Hepatocyte (in vitro differentiated cells): ENCODE data around the gene ADORA2A. TPM values are rescaled to one million over a fixed set of nuclear protein-coding genes. Genes with fewer than 3 reads are reported as not detected.

ENCODE experiments used
- DNase-seq: peaks from one replicate; pipeline ENCODE4 v3.0.0-alpha.2; 2016; ENCODE audit warnings: low spot score
- H2AFZ ChIP-seq: fragments of 200-600 bp; sonication (generic); 2 replicates; pipeline ENCODE4 v1.6.0; 2016; ENCODE audit warnings: antibody characterized with exemption, mild to moderate bottlenecking
- H3K27ac ChIP-seq: fragments of 200-600 bp; sonication (generic); 2 replicates; pipeline ENCODE4 v1.5.1; 2016; ENCODE audit warnings: mild to moderate bottlenecking
- H3K27me3 ChIP-seq: fragments of 200-600 bp; sonication (generic); 2 replicates; pipeline ENCODE4 v1.6.1; 2016
- H3K36me3 ChIP-seq: fragments of 200-600 bp; sonication (generic); replicated peaks from 2 replicates; pipeline ENCODE4 v1.5.1; 2016; ENCODE audit warnings: low read depth; ENCODE audit not compliant: insufficient read depth
- H3K4me1 ChIP-seq: fragments of 200-600 bp; sonication (generic); 2 replicates; pipeline ENCODE4 v1.5.1; 2016; ENCODE audit warnings: mild to moderate bottlenecking, moderate library complexity; ENCODE audit not compliant: insufficient read depth
- H3K4me2 ChIP-seq: fragments of 200-600 bp; sonication (generic); 2 replicates; pipeline ENCODE4 v1.6.0; 2016
- H3K4me3 ChIP-seq: fragments of 200-600 bp; sonication (generic); 2 replicates; pipeline ENCODE4 v1.5.1; 2016; ENCODE audit warnings: mild to moderate bottlenecking
- H3K79me2 ChIP-seq: fragments of 200-600 bp; sonication (generic); 2 replicates; pipeline ENCODE4 v1.6.0; 2017; ENCODE audit warnings: mild to moderate bottlenecking
- H3K9me2 ChIP-seq: fragments of 200-600 bp; sonication (generic); replicated peaks from 2 replicates; pipeline ENCODE4 v1.6.0; 2017; ENCODE audit warnings: mild to moderate bottlenecking; ENCODE audit not compliant: insufficient read depth
- H3K9me3 ChIP-seq: fragments of 200-600 bp; sonication (generic); 2 replicates; pipeline ENCODE4 v1.5.1; 2016; ENCODE audit warnings: low read depth, mild to moderate bottlenecking
- H4K20me1 ChIP-seq: fragments of 200-600 bp; sonication (generic); 2 replicates; pipeline ENCODE4 v1.6.0; 2016; ENCODE audit warnings: mild to moderate bottlenecking; ENCODE audit not compliant: insufficient read depth, poor library complexity, severe bottlenecking
- EZH2 ChIP-seq: fragments of 200-600 bp; sonication (generic); IDR thresholded peaks from 2 replicates; pipeline ENCODE4 v1.6.1; 2016; ENCODE audit warnings: antibody characterized with exemption, mild to moderate bottlenecking, borderline replicate concordance
- EZH2phosphoT487 ChIP-seq: fragments of 200-600 bp; sonication (generic); IDR thresholded peaks from one replicate; pipeline ENCODE4 v1.6.1; 2018; ENCODE audit warnings: antibody characterized with exemption, mild to moderate bottlenecking, low read depth, moderate library complexity; ENCODE audit not compliant: unreplicated experiment, severe bottlenecking
- WGBS: methylation state at CpG from one replicate; pipeline ENCODE4 v1.1.6; 2016; ENCODE audit warnings: low lambda C conversion rate; ENCODE audit errors: missing lambda C conversion rate; 5-methylcytosine and 5-hydroxymethylcytosine counted together
- polyA plus RNA-seq: library from polyadenylated mRNA; unstranded; fragments of >200 nt; fragmentation: Nextera tagmentation; extraction: Ambion mirVana; gene quantifications from 2 replicates; pipeline ENCODE4 v1.2.1, GENCODE V29; 2016
- total RNA-seq: library from RNA; depleted of rRNA; stranded (reverse); fragments of >200 nt; gene quantifications from 2 replicates; pipeline ENCODE4 v1.2.3, GENCODE V29; 2014
- TF ChIP-seq, protein P1 (sequence below): fragments of 200-600 bp; sonication (generic); IDR thresholded peaks from 2 replicates; pipeline ENCODE4 v1.5.1; 2016; ENCODE audit warnings: antibody characterized with exemption, mild to moderate bottlenecking; ENCODE audit not compliant: poor library complexity

The ADORA2A gene
- total and polyA plus RNA-seq, 2 experiments from 2014 or later: 1.2 to 3.3 TPM

DNA sequence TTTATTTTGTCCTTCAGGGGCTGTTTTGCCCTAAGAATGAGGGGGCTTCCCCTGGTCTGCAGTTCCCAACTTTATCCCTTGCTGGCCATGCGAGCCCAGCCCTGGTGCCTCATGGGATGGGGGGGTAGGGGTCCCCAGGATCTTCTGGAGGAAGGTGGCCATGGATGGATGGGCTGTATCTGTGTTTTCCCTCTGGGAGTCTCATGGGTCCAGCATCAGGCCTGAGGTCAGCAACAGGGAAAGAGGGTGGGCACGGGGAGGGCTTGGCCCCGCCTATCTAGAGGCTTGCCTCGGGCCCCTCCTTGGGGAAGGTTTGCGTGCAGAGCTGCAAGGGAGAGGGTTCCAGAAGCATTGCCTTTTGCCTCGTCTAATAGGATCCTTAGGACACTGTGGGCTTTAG, 10.8 kb upstream of the ADORA2A start:
- no peaks in the 10 kb centered on the region for H3K9me2 ChIP-seq
- TF ChIP-seq, protein P1, sequence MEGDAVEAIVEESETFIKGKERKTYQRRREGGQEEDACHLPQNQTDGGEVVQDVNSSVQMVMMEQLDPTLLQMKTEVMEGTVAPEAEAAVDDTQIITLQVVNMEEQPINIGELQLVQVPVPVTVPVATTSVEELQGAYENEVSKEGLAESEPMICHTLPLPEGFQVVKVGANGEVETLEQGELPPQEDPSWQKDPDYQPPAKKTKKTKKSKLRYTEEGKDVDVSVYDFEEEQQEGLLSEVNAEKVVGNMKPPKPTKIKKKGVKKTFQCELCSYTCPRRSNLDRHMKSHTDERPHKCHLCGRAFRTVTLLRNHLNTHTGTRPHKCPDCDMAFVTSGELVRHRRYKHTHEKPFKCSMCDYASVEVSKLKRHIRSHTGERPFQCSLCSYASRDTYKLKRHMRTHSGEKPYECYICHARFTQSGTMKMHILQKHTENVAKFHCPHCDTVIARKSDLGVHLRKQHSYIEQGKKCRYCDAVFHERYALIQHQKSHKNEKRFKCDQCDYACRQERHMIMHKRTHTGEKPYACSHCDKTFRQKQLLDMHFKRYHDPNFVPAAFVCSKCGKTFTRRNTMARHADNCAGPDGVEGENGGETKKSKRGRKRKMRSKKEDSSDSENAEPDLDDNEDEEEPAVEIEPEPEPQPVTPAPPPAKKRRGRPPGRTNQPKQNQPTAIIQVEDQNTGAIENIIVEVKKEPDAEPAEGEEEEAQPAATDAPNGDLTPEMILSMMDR: no peak
- TF ChIP-seq EZH2phosphoT487: no peak
- TF ChIP-seq EZH2: no peak
- H3K27ac ChIP-seq: no peak overlapping the region
- no peaks in the 10 kb centered on the region for H3K79me2 ChIP-seq
- DNase-seq: no peak
- no peaks in the 10 kb centered on the region for H3K9me3 ChIP-seq
- 90% methylated on average over 6 of the region's 6 CpGs for WGBS
- no peaks in the 10 kb centered on the region for H3K36me3 ChIP-seq
- no peaks in the 10 kb centered on the region for H4K20me1 ChIP-seq
- H3K4me3 ChIP-seq: no peak overlapping the region
- H3K27me3 ChIP-seq: no peaks in the 10 kb centered on the region
- H3K4me2 ChIP-seq: no peak overlapping the region
- H2AFZ ChIP-seq: no peak overlapping the region
- no peaks in the 10 kb centered on the region for H3K4me1 ChIP-seq

- H3K27me3 ChIP-seq: no peaks in the 10 kb centered on the region
- H3K9me2 ChIP-seq: no peaks in the 10 kb centered on the region
- H3K4me3 ChIP-seq: no peak overlapping the region
- DNase-seq: no peak
- H4K20me1 ChIP-seq: no peaks in the 10 kb centered on the region
- WGBS: 94% methylated on average over 7 of the region's 7 CpGs
- no peak overlapping the region for H2AFZ ChIP-seq
- H3K4me1 ChIP-seq: no peaks in the 10 kb centered on the region
- H3K4me2 ChIP-seq: no peak overlapping the region
- H3K79me2 ChIP-seq: no peaks in the 10 kb centered on the region
- TF ChIP-seq EZH2: no peak
- TF ChIP-seq, protein P1: no peak
- no peak for TF ChIP-seq EZH2phosphoT487
- no peaks in the 10 kb centered on the region for H3K9me3 ChIP-seq
- H3K36me3 ChIP-seq: no peaks in the 10 kb centered on the region
- no peak overlapping the region for H3K27ac ChIP-seq
These were observed 10.2 kb upstream of the ADORA2A start for GRCh38 chr22:24417200-24417599.

- Histone ChIP-seq H2AFZ (no peak overlapping the region), H3K27me3 (no peaks in the 10 kb centered on the region), H3K9me2 (no peaks in the 10 kb centered on the region), H3K27ac (no peak overlapping the region), H3K4me1 (no peaks in the 10 kb centered on the region), H3K36me3 (no peaks in the 10 kb centered on the region), H3K9me3 (no peaks in the 10 kb centered on the region), H3K79me2 (no peaks in the 10 kb centered on the region), H3K4me2 (no peak overlapping the region), H4K20me1 (no peaks in the 10 kb centered on the region), H3K4me3 (no peak overlapping the region)
- TF ChIP-seq, protein P1: no peak
- TF ChIP-seq EZH2phosphoT487 (no peak), EZH2 (no peak)
- WGBS: 98% methylated on average over 16 of the region's 16 CpGs
- no peak for DNase-seq
These were observed 9.3 kb upstream of the ADORA2A start for GRCh38 chr22:24417901-24418641.
